Measurements from ENCODE around the gene RDH8. TPM values are rescaled to one million over a fixed set of nuclear protein-coding genes. Genes with fewer than 3 reads are reported as not detected.
"Not testable (repeated sequence)": the region's sequence is repeated elsewhere in the genome, so short reads cannot be mapped to it uniquely, and the experiment has no call there.

RDH8 gene
- total RNA-seq, 2 experiments from 2014 or later = not detected

DNA sequence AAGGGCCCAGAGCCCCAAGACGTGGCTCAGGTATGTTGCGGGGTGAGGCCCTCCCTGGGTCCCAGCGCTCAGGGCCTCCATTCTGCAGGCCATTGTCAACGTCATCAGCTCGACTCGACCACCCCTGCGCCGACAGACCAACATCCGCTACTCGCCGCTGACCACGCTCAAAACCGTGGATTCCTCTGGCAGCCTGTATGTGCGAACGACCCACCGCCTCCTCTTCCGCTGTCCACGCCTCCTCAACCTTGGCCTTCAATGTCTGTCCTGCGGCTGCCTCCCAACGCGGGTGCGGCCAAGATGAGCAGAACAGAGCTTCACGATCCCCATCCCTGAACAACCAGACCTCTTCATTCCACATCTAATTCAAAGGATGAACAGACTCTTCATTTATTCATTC is 8.2 kb downstream of the RDH8 start:
- Mint-ChIP-seq H3K4me3 (no peak overlapping the region), H3K27me3 (peaks cover 10% of the 10 kb centered on the region), H3K4me1 (ENCODE audit: low read depth) (peaks cover 4% of the 10 kb centered on the region), H3K27ac (no peak overlapping the region), H3K36me3 (no peaks in the 10 kb centered on the region), H3K9me3 (no peaks in the 10 kb centered on the region)
- ChIA-PET POLR2A (interaction anchor here (0.6 kb wide), 1 partner anchor 63 kb away, joined by 4 read pairs; no protein-coding TSS in a partner anchor), CTCF (interaction anchor here (0.6 to 3.3 kb wide), 3 partner anchors 21 to 90 kb away, joined by 3 to 21 read pairs (median 7); no protein-coding TSS in a partner anchor)
- no peak for DNase-seq
- intact Hi-C loops (cut with micrococcal nuclease) = no loop called here

DNA sequence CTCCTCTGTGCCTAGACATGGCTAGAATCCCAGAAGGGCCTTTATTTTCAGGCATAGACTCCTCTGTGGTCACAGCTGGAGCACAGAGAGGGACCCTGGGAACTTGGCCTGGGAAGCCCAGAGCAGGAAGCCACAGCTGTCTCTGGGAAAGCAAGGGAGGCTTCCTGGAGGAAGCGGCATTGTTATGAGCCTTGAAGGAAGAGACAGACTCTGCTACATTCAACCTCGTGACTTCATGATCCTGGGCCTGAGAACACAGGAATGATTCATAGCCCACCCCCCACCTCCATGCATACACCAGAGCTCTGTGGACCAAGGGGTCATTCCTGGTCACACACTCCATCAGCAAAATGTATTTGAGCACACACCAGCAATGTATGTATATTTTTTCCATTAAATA is 8.6 kb downstream of the RDH8 start:
- ChIA-PET POLR2A (interaction anchor here (0.6 kb wide), 1 partner anchor 64 kb away, joined by 4 read pairs; no protein-coding TSS in a partner anchor), CTCF (interaction anchor here (1.9 to 3.3 kb wide), 2 partner anchors 21 to 91 kb away, joined by 7 to 21 read pairs; no protein-coding TSS in a partner anchor)
- H3K9me3 Mint-ChIP-seq = no peaks in the 10 kb centered on the region
- no peak overlapping the region for H3K4me3 Mint-ChIP-seq
- peaks cover 12% of the 10 kb centered on the region for H3K27me3 Mint-ChIP-seq
- no peak overlapping the region for H3K27ac Mint-ChIP-seq
- H3K36me3 Mint-ChIP-seq = no peaks in the 10 kb centered on the region
- peaks cover 4% of the 10 kb centered on the region for H3K4me1 Mint-ChIP-seq (ENCODE audit: low read depth)
- intact Hi-C loops (cut with micrococcal nuclease) = no loop called here
- DNase-seq = no peak

- CTCF ChIA-PET; H3K9me3 Mint-ChIP-seq; H3K27ac Mint-ChIP-seq; DNase-seq; POLR2A ChIA-PET; H3K4me1 Mint-ChIP-seq (ENCODE audit: low read depth); H3K4me3 Mint-ChIP-seq; intact Hi-C loops (cut with micrococcal nuclease); H3K36me3 Mint-ChIP-seq: not testable (repeated sequence)
- peaks cover 13% of the 10 kb centered on the region for H3K27me3 Mint-ChIP-seq
These were observed 9.8 kb downstream of the RDH8 start for GRCh38 chr19:10023096-10023495.

GRCh38 chr19:10026744-10027143 is 13.5 kb downstream of the RDH8 start:
- Mint-ChIP-seq H3K9me3 (no peaks in the 10 kb centered on the region), H3K4me1 (ENCODE audit: low read depth) (peaks cover 2% of the 10 kb centered on the region), H3K27me3 (peaks cover 6% of the 10 kb centered on the region), H3K36me3 (no peaks in the 10 kb centered on the region), H3K4me3 (no peak overlapping the region), H3K27ac (no peak overlapping the region)
- POLR2A ChIA-PET = interaction anchor here (0.9 to 1.2 kb wide), 2 partner anchors 92 to 94 kb away, joined by 3 read pairs; no protein-coding TSS in a partner anchor
- intact Hi-C loops (cut with micrococcal nuclease) = loop anchor here (1.0 to 2.0 kb wide), 2 partner anchors 26 to 92 kb away; no protein-coding TSS in a partner anchor
- DNase-seq = no peak
- CTCF ChIA-PET = interaction anchor here (0.7 to 7.1 kb wide), 25 partner anchors 8 to 232 kb away, joined by 3 to 133 read pairs (median 6); partner anchors contain the start of genes COL5A3 and OLFM2

DNA sequence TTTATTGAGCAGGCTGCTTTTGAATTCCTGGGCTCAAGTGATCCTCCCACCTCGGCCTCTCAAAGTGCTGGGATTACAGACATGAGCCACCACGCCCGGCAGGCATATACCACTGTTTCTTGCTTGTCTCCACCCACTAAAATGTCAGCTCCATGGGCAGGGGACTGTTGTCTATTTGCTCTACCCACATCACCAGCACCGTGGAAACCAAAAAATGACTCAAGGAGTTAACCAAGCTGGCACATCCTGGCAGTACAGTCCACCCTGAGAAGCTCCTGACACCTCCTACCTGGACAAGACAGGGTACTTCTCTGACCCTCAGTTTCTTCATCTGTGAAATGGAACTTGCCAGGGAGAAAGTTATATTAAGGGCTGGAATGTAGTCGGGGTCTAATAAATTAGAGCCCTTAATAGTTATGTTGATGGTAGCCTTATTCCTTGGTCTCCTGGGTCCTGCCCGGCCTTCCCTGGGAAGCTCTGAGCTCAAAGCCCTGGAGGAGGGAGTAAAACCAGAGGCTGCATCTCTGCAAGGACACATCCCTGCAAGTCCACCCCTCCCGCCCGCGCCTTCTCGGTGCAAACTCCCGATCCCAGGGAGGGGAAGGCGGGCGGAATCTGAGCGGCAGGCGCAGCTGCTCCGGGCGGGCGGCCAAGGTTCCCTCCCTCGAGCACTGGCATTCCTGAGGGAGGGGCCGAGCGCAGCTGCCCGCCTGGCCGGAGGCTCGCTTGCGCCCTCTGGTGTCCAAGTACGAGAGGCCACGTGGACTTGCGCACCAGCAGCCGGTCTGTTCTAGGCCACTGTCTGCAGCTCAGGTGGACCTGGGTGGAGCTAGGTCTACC is 14.1 kb downstream of the RDH8 start:
- Mint-ChIP-seq H3K27ac (no peak overlapping the region), H3K9me3 (no peaks in the 10 kb centered on the region), H3K27me3 (peaks cover 11% of the 10 kb centered on the region), H3K4me3 (no peak overlapping the region), H3K36me3 (no peaks in the 10 kb centered on the region), H3K4me1 (ENCODE audit: low read depth) (peaks cover 2% of the 10 kb centered on the region)
- ChIA-PET POLR2A (interaction anchor here (0.9 to 1.2 kb wide), 2 partner anchors 93 to 95 kb away, joined by 3 read pairs; no protein-coding TSS in a partner anchor), CTCF (interaction anchor here (0.6 to 7.1 kb wide), 40 partner anchors 8 to 1326 kb away, joined by 3 to 133 read pairs (median 4); partner anchors contain the start of genes COL5A3, OLFM2 and RAVER1)
- DNase-seq = peak; percentile 89
- intact Hi-C loops (cut with micrococcal nuclease) = loop anchor here (1.0 to 2.0 kb wide), 2 partner anchors 27 to 93 kb away; no protein-coding TSS in a partner anchor

- Mint-ChIP-seq H3K9me3 (no peaks in the 10 kb centered on the region), H3K4me3 (no peak overlapping the region), H3K4me1 (ENCODE audit: low read depth) (no peaks in the 10 kb centered on the region), H3K27ac (no peak overlapping the region), H3K36me3 (no peaks in the 10 kb centered on the region), H3K27me3 (peaks cover 16% of the 10 kb centered on the region)
- CTCF ChIA-PET = interaction anchor here (1.5 kb wide), 1 partner anchor 33 kb away, joined by 5 read pairs; no protein-coding TSS in a partner anchor
- intact Hi-C loops (cut with micrococcal nuclease) = no loop called here
- no peak for DNase-seq
- POLR2A ChIA-PET = no interaction called here
These were observed 20.3 kb downstream of the RDH8 start for GRCh38 chr19:10033614-10034013.

- intact Hi-C loops (cut with micrococcal nuclease) = no loop called here
- Mint-ChIP-seq H3K4me3 (no peak overlapping the region), H3K36me3 (no peaks in the 10 kb centered on the region), H3K9me3 (no peaks in the 10 kb centered on the region), H3K27me3 (peaks cover 25% of the 10 kb centered on the region), H3K4me1 (ENCODE audit: low read depth) (no peaks in the 10 kb centered on the region), H3K27ac (no peak overlapping the region)
- POLR2A ChIA-PET = no interaction called here
- CTCF ChIA-PET = interaction anchor here (1.5 kb wide), 1 partner anchor 9 kb away, joined by 6 read pairs; no protein-coding TSS in a partner anchor
- DNase-seq = no peak
These were observed 23.4 kb downstream of the RDH8 start for GRCh38 chr19:10036601-10037071.

DNA sequence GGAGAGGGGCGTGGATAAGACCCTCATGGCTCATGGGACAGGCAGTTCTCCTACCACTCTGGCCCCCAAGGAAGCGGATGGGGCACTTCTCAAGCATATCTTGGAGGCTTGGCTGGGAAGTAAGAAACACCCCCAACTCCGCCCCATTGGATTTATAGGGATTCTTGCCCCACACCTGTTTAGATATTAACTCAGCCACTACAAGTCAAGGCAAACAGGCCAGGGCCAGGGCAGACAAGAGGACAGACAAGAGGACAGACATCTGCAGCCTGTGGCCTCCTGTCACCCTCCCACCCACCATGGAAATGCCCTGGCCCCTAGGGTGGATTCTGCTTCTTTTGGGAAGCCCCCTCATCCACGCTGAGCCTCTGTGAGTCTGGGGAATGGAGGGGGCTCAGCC is 24.1 kb downstream of the RDH8 start:
- Mint-ChIP-seq H3K27me3 (peaks cover 21% of the 10 kb centered on the region), H3K9me3 (no peaks in the 10 kb centered on the region), H3K27ac (no peak overlapping the region), H3K4me1 (ENCODE audit: low read depth) (no peaks in the 10 kb centered on the region), H3K4me3 (no peak overlapping the region), H3K36me3 (no peaks in the 10 kb centered on the region)
- CTCF ChIA-PET = interaction anchor here (1.5 kb wide), 1 partner anchor 10 kb away, joined by 6 read pairs; no protein-coding TSS in a partner anchor
- POLR2A ChIA-PET = no interaction called here
- DNase-seq = no peak
- intact Hi-C loops (cut with micrococcal nuclease) = no loop called here

- Mint-ChIP-seq H3K4me1 (ENCODE audit: low read depth) (no peaks in the 10 kb centered on the region), H3K9me3 (no peaks in the 10 kb centered on the region), H3K27me3 (peaks cover 18% of the 10 kb centered on the region), H3K4me3 (no peak overlapping the region), H3K36me3 (no peaks in the 10 kb centered on the region), H3K27ac (no peak overlapping the region)
- DNase-seq = no peak
- ChIA-PET CTCF (interaction anchor here (0.9 kb wide), 1 partner anchor 105 kb away, joined by 3 read pairs; no protein-coding TSS in a partner anchor), POLR2A (no interaction called here)
- intact Hi-C loops (cut with micrococcal nuclease) = no loop called here
These were observed 24.5 kb downstream of the RDH8 start for GRCh38 chr19:10037809-10038208.

GRCh38 chr19:10043286-10043927 is 30.1 kb downstream of the RDH8 start:
- CTCF ChIA-PET = interaction anchor here (0.6 to 2.6 kb wide), 2 partner anchors 16 to 26 kb away, joined by 3 to 9 read pairs; no protein-coding TSS in a partner anchor
- no peaks in the 10 kb centered on the region for H3K4me1 Mint-ChIP-seq (ENCODE audit: low read depth)
- no peaks in the 10 kb centered on the region for H3K36me3 Mint-ChIP-seq
- H3K27me3 Mint-ChIP-seq = peaks cover 28% of the 10 kb centered on the region
- DNase-seq = no peak
- intact Hi-C loops (cut with micrococcal nuclease) = no loop called here
- H3K27ac Mint-ChIP-seq = no peak overlapping the region
- POLR2A ChIA-PET = no interaction called here
- H3K4me3 Mint-ChIP-seq = no peak overlapping the region
- H3K9me3 Mint-ChIP-seq = no peaks in the 10 kb centered on the region

- CTCF ChIA-PET = no interaction called here
- H3K4me1 Mint-ChIP-seq (ENCODE audit: low read depth) = no peaks in the 10 kb centered on the region
- intact Hi-C loops (cut with micrococcal nuclease) = no loop called here
These were observed 31.1 kb downstream of the RDH8 start for GRCh38 chr19:10044390-10044789.

GRCh38 chr19:10045371-10045770 is 32.1 kb downstream of the RDH8 start:
- ChIA-PET POLR2A (no interaction called here), CTCF (interaction anchor here (0.5 to 1.3 kb wide), 3 partner anchors 17 to 205 kb away, joined by 3 to 4 read pairs (median 4); no protein-coding TSS in a partner anchor)
- no peak for DNase-seq
- intact Hi-C loops (cut with micrococcal nuclease) = no loop called here
- no peak overlapping the region for H3K4me3 Mint-ChIP-seq
- H3K27me3 Mint-ChIP-seq = peaks cover 25% of the 10 kb centered on the region
- H3K4me1 Mint-ChIP-seq (ENCODE audit: low read depth) = no peaks in the 10 kb centered on the region
- no peak overlapping the region for H3K27ac Mint-ChIP-seq
- H3K9me3 Mint-ChIP-seq = no peaks in the 10 kb centered on the region
- H3K36me3 Mint-ChIP-seq = no peaks in the 10 kb centered on the region

More at GRCh38 chr19:10044390-10044789, 31.1 kb downstream of the RDH8 start:
- Mint-ChIP-seq H3K4me3 (no peak overlapping the region), H3K9me3 (no peaks in the 10 kb centered on the region), H3K27ac (no peak overlapping the region), H3K27me3 (peaks cover 25% of the 10 kb centered on the region), H3K36me3 (no peaks in the 10 kb centered on the region)
- POLR2A ChIA-PET = no interaction called here
- no peak for DNase-seq
